KMS-11 (cell line): ENCODE data around the gene FAU.

ENCODE experiments used
- H2AFZ ChIP-seq: fragments of 200-600 bp; sonication (generic); 2 replicates; pipeline ENCODE4 v1.6.1; 2016; ENCODE audit warnings: antibody characterized with exemption, mixed run types, low read depth
- H3K27ac ChIP-seq: fragments of 200-600 bp; sonication (generic); 2 replicates; pipeline ENCODE4 v1.6.1; 2016; ENCODE audit warnings: mild to moderate bottlenecking, mixed run types
- H3K27me3 ChIP-seq: fragments of 200-600 bp; sonication (generic); 2 replicates; pipeline ENCODE4 v1.6.1; 2017; ENCODE audit warnings: mild to moderate bottlenecking, low read depth, mixed run types, moderate library complexity; ENCODE audit not compliant: insufficient read depth
- H3K36me3 ChIP-seq: fragments of 200-600 bp; sonication (generic); 2 replicates; pipeline ENCODE4 v1.6.1; 2017; ENCODE audit warnings: mild to moderate bottlenecking, mixed run types; ENCODE audit not compliant: insufficient read depth
- H3K4me1 ChIP-seq: fragments of 200-600 bp; sonication (generic); 2 replicates; pipeline ENCODE4 v1.6.1; 2016; ENCODE audit warnings: mild to moderate bottlenecking, low read depth, mixed run types; ENCODE audit not compliant: poor library complexity, severe bottlenecking
- H3K4me2 ChIP-seq: fragments of 200-600 bp; sonication (generic); 2 replicates; pipeline ENCODE4 v1.7.0; 2016; ENCODE audit warnings: mild to moderate bottlenecking, mixed run types
- H3K4me3 ChIP-seq: fragments of 200-600 bp; sonication (generic); IDR thresholded peaks from 2 replicates; pipeline ENCODE4 v1.6.1; 2017; ENCODE audit warnings: low read depth, low read length, mixed read lengths; ENCODE audit not compliant: insufficient read depth
- H3K79me2 ChIP-seq: fragments of 200-600 bp; sonication (generic); 2 replicates; pipeline ENCODE4 v1.6.1; 2016; ENCODE audit warnings: low read depth, mixed run types; ENCODE audit not compliant: insufficient read depth
- H3K9ac ChIP-seq: fragments of 200-600 bp; sonication (generic); 2 replicates; pipeline ENCODE4 v1.6.1; 2016; ENCODE audit warnings: mild to moderate bottlenecking, mixed run types
- H4K20me1 ChIP-seq: fragments of 200-600 bp; sonication (generic); 2 replicates; pipeline ENCODE4 v1.6.1; 2016; ENCODE audit warnings: mild to moderate bottlenecking, mixed run types; ENCODE audit not compliant: insufficient read depth
- CTCF ChIP-seq: fragments of 200-600 bp; sonication (generic); conservative IDR thresholded peaks from 2 replicates; pipeline ENCODE4 v1.6.1; 2017; ENCODE audit warnings: low read depth, mild to moderate bottlenecking, antibody characterized with exemption, low read length, moderate library complexity, mixed read lengths

Gene FAU

GRCh38 chr11:65109231-65110198 lies 12.4 kb downstream of the FAU start:
- Histone ChIP-seq H2AFZ (no peak overlapping the region), H3K4me1 (peaks cover 33% of the 10 kb centered on the region), H3K36me3 (no peaks in the 10 kb centered on the region), H3K9ac (no peak overlapping the region), H3K27ac (no peak overlapping the region), H3K4me2 (no peak overlapping the region), H3K4me3 (no peak overlapping the region), H4K20me1 (no peaks in the 10 kb centered on the region), H3K27me3 (no peaks in the 10 kb centered on the region), H3K79me2 (no peaks in the 10 kb centered on the region)
- no peak for TF ChIP-seq CTCF

- Histone ChIP-seq H3K27me3 (no peaks in the 10 kb centered on the region), H3K36me3 (no peaks in the 10 kb centered on the region), H4K20me1 (no peaks in the 10 kb centered on the region), H3K9ac (no peak overlapping the region), H3K4me1 (peaks cover 39% of the 10 kb centered on the region), H3K4me2 (no peak overlapping the region), H3K4me3 (no peak overlapping the region), H3K27ac (no peak overlapping the region), H2AFZ (no peak overlapping the region), H3K79me2 (no peaks in the 10 kb centered on the region)
- no peak for TF ChIP-seq CTCF
Observed at GRCh38 chr11:65108469-65109123, 13.3 kb downstream of the FAU start.

GRCh38 chr11:65107751-65108468 lies 14.0 kb downstream of the FAU start:
- H3K36me3 ChIP-seq, result no peaks in the 10 kb centered on the region
- no peaks in the 10 kb centered on the region for H3K79me2 ChIP-seq
- no peak overlapping the region for H3K9ac ChIP-seq
- H3K4me1 ChIP-seq, result peaks cover 33% of the 10 kb centered on the region
- H3K27ac ChIP-seq, result no peak overlapping the region
- H3K4me3 ChIP-seq, result no peak overlapping the region
- no peak overlapping the region for H3K4me2 ChIP-seq
- H3K27me3 ChIP-seq, result no peaks in the 10 kb centered on the region
- TF ChIP-seq CTCF, result no peak
- no peaks in the 10 kb centered on the region for H4K20me1 ChIP-seq
- H2AFZ ChIP-seq, result no peak overlapping the region

GRCh38 chr11:65107078-65107477 lies 14.9 kb downstream of the FAU start:
- Histone ChIP-seq H3K27me3 (no peaks in the 10 kb centered on the region), H3K4me3 (no peak overlapping the region), H3K9ac (no peak overlapping the region), H3K4me1 (peaks cover 32% of the 10 kb centered on the region), H3K4me2 (no peak overlapping the region), H4K20me1 (no peaks in the 10 kb centered on the region), H2AFZ (no peak overlapping the region), H3K27ac (no peak overlapping the region), H3K79me2 (no peaks in the 10 kb centered on the region), H3K36me3 (no peaks in the 10 kb centered on the region)
- no peak for TF ChIP-seq CTCF
